Caco-2 (cell line): ENCODE data around the gene ZEB2. TPM values are rescaled to one million over a fixed set of nuclear protein-coding genes. Genes with fewer than 3 reads are reported as not detected.

Experiments
- BruUV-seq: library from RNA; stranded (reverse); fragments of 400-500 nt; replicated peaks from 2 replicates; lab custom pipeline; 2021; lab: Mats Ljungman, UMichigan
- CTCF ChIA-PET: fragments of 300-600 bp; sonication (Branson Sonifier 250); formaldehyde crosslinking; loops from one replicate; lab custom pipeline; 2022; ENCODE audit warnings: antibody characterized with exemption; lab: Charles Lee
- POLR2A ChIA-PET: fragments of 300-600 bp; sonication (Branson Sonifier 250); formaldehyde crosslinking; loops from one replicate; lab custom pipeline; 2022; ENCODE audit warnings: antibody characterized with exemption; lab: Charles Lee
- DNase-seq, 2 experiments: peaks; one replicate each; pipeline versions ENCODE4 v3.0.0 to v3.0.0-alpha.2; 2020 to 2022
- H3K27me3 ChIP-seq: replicated peaks from 2 replicates; pipeline ENCODE4 v1.6.0; 2011; ENCODE audit warnings: low read length; ENCODE audit not compliant: control insufficient read depth, insufficient read depth
- H3K36me3 ChIP-seq: 2 replicates; pipeline ENCODE4 v1.5.1; 2011; ENCODE audit warnings: low read length; ENCODE audit not compliant: control insufficient read depth, insufficient read depth
- H3K4me1 ChIP-seq: fragments of 250-450 bp; sonication (Bioruptor Pico); 2 replicates; pipeline ENCODE4 v1.5.1; 2020; ENCODE audit warnings: mild to moderate bottlenecking
- H3K4me3 ChIP-seq: 2 replicates; pipeline ENCODE4 v1.5.1; 2011; ENCODE audit warnings: low read depth, mild to moderate bottlenecking, control low read depth, low read length
- H3K9me3 ChIP-seq: fragments of 250-450 bp; sonication (Bioruptor Pico); 2 replicates; pipeline ENCODE4 v1.5.1; 2020; ENCODE audit warnings: mild to moderate bottlenecking, moderate library complexity
- H3K27ac Mint-ChIP-seq: one replicate; pipeline ENCODE4 v1.8.0; 2022; ENCODE audit warnings: mixed read lengths; ENCODE audit not compliant: unreplicated experiment
- H3K27me3 Mint-ChIP-seq: one replicate; pipeline ENCODE4 v1.8.0; 2022; ENCODE audit warnings: mixed read lengths; ENCODE audit not compliant: insufficient read depth, unreplicated experiment
- H3K36me3 Mint-ChIP-seq: one replicate; pipeline ENCODE4 v1.8.0; 2022; ENCODE audit warnings: mild to moderate bottlenecking, mixed read lengths; ENCODE audit not compliant: insufficient read depth, unreplicated experiment
- H3K4me1 Mint-ChIP-seq: one replicate; pipeline ENCODE4 v1.8.0; 2022; ENCODE audit warnings: low read depth, mixed read lengths; ENCODE audit not compliant: unreplicated experiment
- H3K4me3 Mint-ChIP-seq: one replicate; pipeline ENCODE4 v1.8.0; 2022; ENCODE audit warnings: mild to moderate bottlenecking, moderate library complexity, mixed read lengths; ENCODE audit not compliant: unreplicated experiment
- H3K9me3 Mint-ChIP-seq: one replicate; pipeline ENCODE4 v1.8.0; 2022; ENCODE audit warnings: mixed read lengths; ENCODE audit not compliant: unreplicated experiment
- CTCF ChIP-seq, 2 experiments: fragments of 200-600 bp in 1 of 2; IDR thresholded peaks; 1 replicate in 1 of 2; 2 replicates in 1 of 2; pipeline versions ENCODE4 v1.5.1 to v1.8.0; 2011 to 2022; ENCODE audit warnings: antibody characterized with exemption in 1 of 2, control low read depth in 1 of 2, inconsistent platforms in 1 of 2, low read depth in 1 of 2, low read length in 1 of 2, mild to moderate bottlenecking in 1 of 2, moderate library complexity in 1 of 2; ENCODE audit not compliant: insufficient read depth in 1 of 2, severe bottlenecking in 1 of 2, unreplicated experiment in 1 of 2
- intact Hi-C: fragments of 100-400 bp; cut with micrococcal nuclease; formaldehyde crosslinking; loops from one replicate; pipeline ENCODE4 v1.10.0; 2022; ENCODE audit not compliant: unreplicated experiment
- total RNA-seq: library from RNA; stranded (reverse); gene quantifications from 2 replicates; pipeline ENCODE4 v1.2.3, GENCODE V29; 2022

ZEB2 gene
- total RNA-seq, 1 experiment from 2014 or later: not detected

- Histone ChIP-seq H3K36me3 (no peaks in the 10 kb centered on the region), H3K4me1 (no peaks in the 10 kb centered on the region), H3K9me3 (no peaks in the 10 kb centered on the region), H3K27me3 (peaks cover 3% of the 10 kb centered on the region; the same call in 1 of the 2 replicates), H3K4me3 (no peak overlapping the region)
- CTCF ChIA-PET: no interaction called here
- peaks cover 6% of the 10 kb centered on the region for H3K4me1 Mint-ChIP-seq
- peaks cover 43% of the 10 kb centered on the region for H3K27me3 Mint-ChIP-seq
- no TSS peak for BruUV-seq
- no peak overlapping the region for H3K27ac Mint-ChIP-seq
- intact Hi-C loops: no loop called here
- POLR2A ChIA-PET: no interaction called here
- TF ChIP-seq CTCF (IDR thresholded peaks at IDR 0.05; ENCODE audit: insufficient read depth in 1 of 2, low read depth in 1 of 2, low read length in 1 of 2, severe bottlenecking in 1 of 2, unreplicated experiment in 1 of 2): no peak
- no peak overlapping the region for H3K4me3 Mint-ChIP-seq
- no peak for DNase-seq
- H3K36me3 Mint-ChIP-seq: no peaks in the 10 kb centered on the region
- H3K9me3 Mint-ChIP-seq: no peaks in the 10 kb centered on the region
Measured at GRCh38 chr2:144511937-144512336, 8.0 kb downstream of the ZEB2 start.

- no peak for DNase-seq
- Mint-ChIP-seq H3K4me3 (no peak overlapping the region), H3K27me3 (peaks cover 43% of the 10 kb centered on the region), H3K9me3 (no peaks in the 10 kb centered on the region), H3K27ac (no peak overlapping the region), H3K36me3 (no peaks in the 10 kb centered on the region), H3K4me1 (peaks cover 6% of the 10 kb centered on the region)
- BruUV-seq: no TSS peak
- ChIA-PET POLR2A (no interaction called here), CTCF (no interaction called here)
- no peaks in the 10 kb centered on the region for H3K4me1 ChIP-seq
- intact Hi-C loops: no loop called here
- no peaks in the 10 kb centered on the region for H3K9me3 ChIP-seq
- peaks cover 3% of the 10 kb centered on the region; the same call in 1 of the 2 replicates for H3K27me3 ChIP-seq
- H3K4me3 ChIP-seq: no peak overlapping the region
- TF ChIP-seq CTCF (IDR thresholded peaks at IDR 0.05; ENCODE audit: insufficient read depth in 1 of 2, low read depth in 1 of 2, low read length in 1 of 2, severe bottlenecking in 1 of 2, unreplicated experiment in 1 of 2): no peak
- H3K36me3 ChIP-seq: no peaks in the 10 kb centered on the region
Measured at GRCh38 chr2:144511226-144511810, 8.6 kb downstream of the ZEB2 start.

GRCh38 chr2:144510294-144510991, 9.5 kb downstream of the ZEB2 start:
- ChIA-PET CTCF (no interaction called here), POLR2A (no interaction called here)
- Histone ChIP-seq H3K4me3 (no peak overlapping the region), H3K27me3 (peaks cover 3% of the 10 kb centered on the region), H3K36me3 (no peaks in the 10 kb centered on the region), H3K9me3 (no peaks in the 10 kb centered on the region), H3K4me1 (no peaks in the 10 kb centered on the region)
- DNase-seq: no peak
- no peak for TF ChIP-seq CTCF (IDR thresholded peaks at IDR 0.05; ENCODE audit: insufficient read depth in 1 of 2, low read depth in 1 of 2, low read length in 1 of 2, severe bottlenecking in 1 of 2, unreplicated experiment in 1 of 2)
- no peak overlapping the region for H3K4me3 Mint-ChIP-seq
- H3K4me1 Mint-ChIP-seq: peaks cover 6% of the 10 kb centered on the region
- no peaks in the 10 kb centered on the region for H3K36me3 Mint-ChIP-seq
- H3K27me3 Mint-ChIP-seq: peaks cover 41% of the 10 kb centered on the region
- H3K27ac Mint-ChIP-seq: no peak overlapping the region
- no peaks in the 10 kb centered on the region for H3K9me3 Mint-ChIP-seq
- intact Hi-C loops: no loop called here
- BruUV-seq: no TSS peak
